Erythroblast (primary cell): ENCODE results near the gene DAPK3.

Experiments
- GATA1 ChIP-seq: IDR thresholded peaks from 2 replicates; pipeline ENCODE4 v1.6.1; 2011; ENCODE audit warnings: low read depth, mild to moderate bottlenecking, control low read depth, low read length, moderate library complexity
- POLR2A ChIP-seq: IDR thresholded peaks from 2 replicates; pipeline ENCODE4 v1.6.1; 2011; ENCODE audit warnings: mild to moderate bottlenecking, low read length

DNA sequence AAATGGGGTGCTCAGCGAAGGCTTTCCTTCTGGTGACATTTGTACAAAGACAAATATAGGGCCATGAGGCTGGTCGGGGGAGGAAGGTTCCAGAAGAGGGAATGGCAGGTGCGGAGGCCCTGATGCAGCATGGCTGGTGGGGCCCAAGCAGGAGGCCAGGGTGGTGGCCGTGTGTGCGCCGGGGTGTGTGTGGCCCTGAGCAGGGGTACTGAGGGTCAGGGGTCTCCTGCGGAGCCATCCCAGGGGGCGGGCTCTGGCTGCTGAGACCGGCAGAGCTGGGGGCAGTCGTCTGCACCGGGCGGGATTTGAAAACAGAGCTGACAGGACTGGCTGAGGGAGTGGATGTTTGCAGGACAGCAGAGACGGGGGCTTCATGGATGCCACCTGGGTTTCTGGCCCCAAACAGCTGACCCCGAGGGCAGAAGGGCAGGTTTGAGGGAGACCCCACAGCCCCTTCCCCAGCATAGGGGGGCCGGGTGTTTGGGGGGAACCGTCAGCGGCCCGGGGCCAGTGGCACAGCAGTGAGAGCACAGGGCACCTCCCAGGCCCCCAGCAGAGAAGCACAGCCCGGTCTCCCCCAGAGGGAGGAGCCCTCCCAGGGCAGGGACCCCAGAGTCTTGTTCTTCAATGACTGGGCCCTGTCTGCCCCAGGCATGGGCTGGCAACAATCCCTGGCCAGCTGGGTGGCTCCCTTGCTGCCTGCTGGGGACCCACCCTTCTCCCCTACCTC is 48.0 kb upstream of the DAPK3 start:
- TF ChIP-seq POLR2A (no peak), GATA1 (no peak)
